GM21528 (cell line): ENCODE results near the gene LRRC47.

Source experiments
- ATAC-seq: cut with Tn5 transposase; IDR thresholded peaks from one replicate; pipeline ENCODE4 v1.9.1; 2021; ENCODE audit warnings: mild to moderate bottlenecking, moderate library complexity; ENCODE audit not compliant: unreplicated experiment, low FRiP score

Gene LRRC47

GRCh38 chr1:3735688-3736087, 60.6 kb downstream of the LRRC47 start:
- no peak for ATAC-seq

- ATAC-seq: no peak
These were observed 61.1 kb downstream of the LRRC47 start for GRCh38 chr1:3735027-3735681.

GRCh38 chr1:3734602-3735001, 61.7 kb downstream of the LRRC47 start:
- no peak for ATAC-seq

GRCh38 chr1:3733883-3734589, 62.3 kb downstream of the LRRC47 start:
- no peak for ATAC-seq

GRCh38 chr1:3733094-3733882, 63.0 kb downstream of the LRRC47 start:
- no peak for ATAC-seq

DNA sequence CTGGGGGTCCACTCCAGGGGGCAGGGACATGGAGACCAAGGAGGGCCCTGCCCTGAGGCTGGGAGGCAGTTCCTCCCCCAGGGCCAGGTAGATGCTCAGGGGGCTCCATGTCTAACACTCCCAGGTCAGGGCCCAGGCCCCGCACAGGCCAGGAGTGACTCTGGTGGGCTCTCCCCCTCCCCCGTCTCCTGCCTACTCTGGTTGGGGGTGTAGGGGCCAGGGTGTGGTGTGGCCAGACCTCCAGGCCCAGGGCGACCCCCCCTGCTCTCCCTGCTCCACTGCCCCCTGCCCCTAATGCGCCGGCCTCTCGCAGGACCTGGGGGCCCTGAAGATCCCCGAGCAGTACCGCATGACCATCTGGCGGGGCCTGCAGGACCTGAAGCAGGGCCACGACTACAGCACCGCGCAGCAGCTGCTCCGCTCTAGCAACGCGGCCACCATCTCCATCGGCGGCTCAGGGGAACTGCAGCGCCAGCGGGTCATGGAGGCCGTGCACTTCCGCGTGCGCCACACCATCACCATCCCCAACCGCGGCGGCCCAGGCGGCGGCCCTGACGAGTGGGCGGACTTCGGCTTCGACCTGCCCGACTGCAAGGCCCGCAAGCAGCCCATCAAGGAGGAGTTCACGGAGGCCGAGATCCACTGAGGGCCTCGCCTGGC, 63.7 kb downstream of the LRRC47 start:
- ATAC-seq: no peak

DNA sequence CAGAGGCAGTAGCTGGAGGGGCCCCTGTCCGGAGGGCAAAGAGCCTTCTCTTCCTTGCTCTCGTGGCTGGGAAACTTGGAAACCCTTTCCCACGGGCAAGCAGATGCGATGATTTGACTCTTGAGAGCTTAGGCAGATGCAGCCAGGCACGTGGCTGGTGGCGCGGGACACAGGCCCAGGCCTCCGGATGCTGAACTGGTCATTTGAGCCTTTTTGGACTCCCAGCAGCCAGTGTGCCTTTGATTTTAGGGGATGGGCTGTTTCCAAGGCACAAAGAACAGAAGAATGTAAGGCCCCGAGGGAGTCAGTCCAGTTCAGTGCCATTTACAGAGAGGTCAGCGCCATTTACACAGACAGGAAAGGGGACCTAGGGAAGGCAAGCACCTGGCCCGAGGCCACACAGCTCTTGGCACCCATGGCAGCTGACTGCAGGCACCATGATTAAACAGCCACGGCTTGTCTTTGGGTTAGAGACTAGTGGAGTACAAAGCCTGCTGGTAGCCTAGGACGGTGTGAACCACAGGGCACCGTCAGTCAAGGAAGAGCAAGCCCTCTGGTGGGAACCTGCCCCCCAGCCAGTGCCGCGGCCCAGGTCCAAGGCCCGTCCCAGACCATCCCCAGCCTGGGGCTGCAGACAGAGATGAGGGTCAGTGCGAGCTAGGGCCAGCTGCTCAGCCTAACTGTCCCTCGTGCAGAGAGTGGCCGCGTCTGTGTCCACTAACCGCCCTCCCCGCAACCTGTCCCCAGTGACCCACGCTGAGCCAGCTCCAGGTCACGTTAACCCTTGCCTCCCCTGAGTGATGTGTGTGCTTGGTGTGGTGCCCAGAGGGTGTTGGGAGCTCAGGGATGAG, 64.5 kb downstream of the LRRC47 start:
- no peak for ATAC-seq

DNA sequence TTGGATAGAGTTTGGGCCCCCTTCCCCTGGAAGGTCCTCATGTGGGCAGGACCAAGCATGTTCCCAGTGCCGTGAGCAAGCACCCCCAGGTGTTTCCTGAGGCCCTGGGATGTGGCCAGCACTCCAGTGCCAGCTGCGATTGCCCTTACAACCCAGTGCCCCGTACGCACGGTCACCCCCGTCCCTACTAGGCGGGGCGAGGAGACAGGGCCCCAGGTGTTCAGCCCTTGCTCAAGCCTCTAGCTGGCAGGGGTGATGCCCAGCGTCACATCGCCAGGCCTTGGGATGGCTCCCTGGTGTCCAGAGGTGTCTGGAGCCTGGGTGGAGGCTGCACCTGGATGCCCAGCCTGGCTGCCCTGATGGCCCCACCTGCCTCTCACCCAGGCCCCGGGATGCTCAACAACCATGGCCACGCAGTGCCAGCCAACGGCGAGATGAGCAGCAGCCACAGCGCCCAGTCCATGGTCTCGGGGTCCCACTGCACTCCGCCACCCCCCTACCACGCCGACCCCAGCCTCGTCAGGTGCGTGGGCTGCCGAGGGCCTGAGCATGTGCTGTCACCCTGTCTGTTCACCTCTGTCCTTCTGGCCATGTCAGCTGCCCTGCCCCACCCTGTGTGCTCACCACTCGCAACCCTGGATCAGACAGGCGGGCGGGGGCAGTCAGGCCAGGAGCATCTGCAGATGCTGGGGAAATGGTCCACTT, 65.6 kb downstream of the LRRC47 start:
- no peak for ATAC-seq

DNA sequence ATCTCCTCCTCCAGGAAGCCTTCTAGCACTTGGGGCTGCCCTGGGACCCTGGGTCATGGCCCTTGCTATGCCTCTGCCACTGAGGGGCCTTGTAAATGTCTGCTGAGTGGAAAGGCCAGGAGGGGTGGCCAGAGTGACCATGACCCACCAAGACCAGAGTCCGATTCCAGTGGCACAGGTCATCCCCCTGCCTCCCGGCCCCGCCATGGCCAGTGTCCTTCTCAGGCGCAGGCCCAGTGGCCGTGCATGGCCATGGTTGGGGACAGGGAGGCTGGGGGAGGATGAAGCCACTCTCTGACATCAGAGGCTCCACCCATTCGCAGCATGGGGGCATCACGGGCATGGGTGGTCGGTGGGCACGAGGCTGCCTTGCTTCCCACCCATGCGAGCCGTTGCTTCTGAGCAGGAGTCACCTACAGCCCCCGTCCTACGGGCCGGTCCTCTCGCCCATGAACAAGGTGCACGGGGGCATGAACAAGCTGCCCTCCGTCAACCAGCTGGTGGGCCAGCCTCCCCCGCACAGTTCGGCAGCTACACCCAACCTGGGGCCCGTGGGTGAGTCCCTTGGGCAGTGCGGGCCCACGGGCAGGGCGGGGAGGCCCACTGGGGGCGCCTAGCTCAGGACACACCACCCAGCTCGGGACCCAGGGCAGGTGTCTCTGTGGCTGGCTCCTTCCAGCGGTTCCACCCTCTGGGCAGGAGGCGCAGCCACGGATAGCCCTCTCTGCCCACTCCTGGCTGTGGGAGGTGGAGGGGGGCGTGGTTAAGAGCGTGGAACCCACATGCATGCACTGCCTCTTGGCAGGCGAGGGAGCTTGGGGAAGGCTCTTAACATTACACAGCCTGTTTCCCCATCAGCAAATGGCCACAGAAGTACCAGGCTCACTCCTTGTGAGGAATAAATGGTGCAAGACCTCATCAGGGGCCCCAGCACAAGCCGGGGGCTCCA, 66.4 kb downstream of the LRRC47 start:
- ATAC-seq: no peak
